Panc1 (cell line): ENCODE results near the gene PROKR1.

Source experiments
- POLR2AphosphoS5 ChIP-seq: IDR thresholded peaks from 2 replicates; pipeline ENCODE4 v1.6.1; 2012; ENCODE audit warnings: mild to moderate bottlenecking, low read depth, low read length, moderate library complexity
- REST ChIP-seq, 2 experiments: IDR thresholded peaks; 2 replicates each; pipeline ENCODE4 v1.6.1; 2011 to 2012; ENCODE audit warnings: low read depth in 2 of 2, control low read depth in 1 of 2, low read length in 1 of 2, mild to moderate bottlenecking in 1 of 2, moderate library complexity in 1 of 2; ENCODE audit not compliant: insufficient read depth in 1 of 2
- TF ChIP-seq, protein P1 (sequence below): fragments of 450-650 bp; IDR thresholded peaks from 2 replicates; pipeline ENCODE4 v1.5.1; 2017; ENCODE audit warnings: mild to moderate bottlenecking

- TF ChIP-seq, protein P1, sequence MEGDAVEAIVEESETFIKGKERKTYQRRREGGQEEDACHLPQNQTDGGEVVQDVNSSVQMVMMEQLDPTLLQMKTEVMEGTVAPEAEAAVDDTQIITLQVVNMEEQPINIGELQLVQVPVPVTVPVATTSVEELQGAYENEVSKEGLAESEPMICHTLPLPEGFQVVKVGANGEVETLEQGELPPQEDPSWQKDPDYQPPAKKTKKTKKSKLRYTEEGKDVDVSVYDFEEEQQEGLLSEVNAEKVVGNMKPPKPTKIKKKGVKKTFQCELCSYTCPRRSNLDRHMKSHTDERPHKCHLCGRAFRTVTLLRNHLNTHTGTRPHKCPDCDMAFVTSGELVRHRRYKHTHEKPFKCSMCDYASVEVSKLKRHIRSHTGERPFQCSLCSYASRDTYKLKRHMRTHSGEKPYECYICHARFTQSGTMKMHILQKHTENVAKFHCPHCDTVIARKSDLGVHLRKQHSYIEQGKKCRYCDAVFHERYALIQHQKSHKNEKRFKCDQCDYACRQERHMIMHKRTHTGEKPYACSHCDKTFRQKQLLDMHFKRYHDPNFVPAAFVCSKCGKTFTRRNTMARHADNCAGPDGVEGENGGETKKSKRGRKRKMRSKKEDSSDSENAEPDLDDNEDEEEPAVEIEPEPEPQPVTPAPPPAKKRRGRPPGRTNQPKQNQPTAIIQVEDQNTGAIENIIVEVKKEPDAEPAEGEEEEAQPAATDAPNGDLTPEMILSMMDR = no peak
- no peak for TF ChIP-seq POLR2AphosphoS5
- TF ChIP-seq REST (IDR thresholded peaks at IDR 0.05; ENCODE audit: insufficient read depth in 1 of 2, low read depth in 2 of 2, low read length in 1 of 2) = no peak
Measured at GRCh38 chr2:68660658-68661057, 17.3 kb downstream of the PROKR1 start.
